ENCODE results near the gene FOSL1. TPM values are rescaled to one million over a fixed set of nuclear protein-coding genes. Genes with fewer than 3 reads are reported as not detected.

FOSL1 gene
- total RNA-seq, 1 experiment from 2014 or later = 33.7 TPM

GRCh38 chr11:65857500-65857852 is 42.7 kb downstream of the FOSL1 start:
- no CpG with 5 or more reads among the region's 49 CpGs for WGBS (ENCODE audit: extremely low coverage, insufficient read length, low lambda C conversion rate)
- Mint-ChIP-seq H3K4me3 (peak overlapping the region; percentile 86 to 89), H3K36me3 (ENCODE audit: insufficient read depth in 1 of 3, low read depth in 3 of 3) (peaks cover 44 to 49% (median 46%) of the 10 kb centered on the region in 3 experiments), H3K27me3 (ENCODE audit: low read depth) (no peaks in the 10 kb centered on the region), H3K27ac (no peak overlapping the region), H3K4me1 (peaks cover 29% of the 10 kb centered on the region in 2 experiments), H3K9me3 (peaks cover 0 to 3% of the 10 kb centered on the region in 2 experiments; a peak in 2 of 5 replicates)
- H3K9me3 ChIP-seq (ENCODE audit: control insufficient read depth, low read depth, low read length) = no peaks in the 10 kb centered on the region
- no peak overlapping the region for H2AK5ac ChIP-seq (ENCODE audit: insufficient read length, low read length)
- no peaks in the 10 kb centered on the region for H3K4me1 ChIP-seq (ENCODE audit: insufficient read depth, low read length)
- no peak overlapping the region for H3K23ac ChIP-seq (ENCODE audit: insufficient read length, low read depth, low read length)
- peak overlapping the region; percentile 81 for H3K9ac ChIP-seq (ENCODE audit: extremely low read depth, insufficient read length, low read length)
- H4K8ac ChIP-seq (replicated peaks; ENCODE audit: insufficient read length, low read depth, low read length) = no peak overlapping the region
- DNase-seq = no peak
- H4K91ac ChIP-seq (ENCODE audit: insufficient read length, low read depth, low read length) = no peak overlapping the region
- H4K5ac ChIP-seq (ENCODE audit: insufficient read length, low read depth, low read length) = no peak overlapping the region
- no peak for TF ChIP-seq CTCF (conservative IDR thresholded peaks at IDR 0.05)
- peak overlapping the region; percentile 73 for H3K18ac ChIP-seq (ENCODE audit: insufficient read length, low read depth, low read length)
- H2BK120ac ChIP-seq (ENCODE audit: low read depth, low read length, poor library complexity, severe bottlenecking) = no peak overlapping the region
- no peak overlapping the region for H3K27ac ChIP-seq (ENCODE audit: insufficient read length, low read depth, low read length)
- peak overlapping the region; percentile 83 for H3K14ac ChIP-seq (ENCODE audit: insufficient read depth, low read length)
- H3K4me2 ChIP-seq (ENCODE audit: insufficient read depth, insufficient read length, low read length) = peak overlapping the region; percentile 77
- H3K27me3 ChIP-seq (ENCODE audit: insufficient read depth, low read length) = no peaks in the 10 kb centered on the region
- no peak overlapping the region for H2BK20ac ChIP-seq (ENCODE audit: low read depth, low read length, poor library complexity, severe bottlenecking)
- peaks cover 14% of the 10 kb centered on the region; the same call in 1 of the 2 replicates for H3K79me2 ChIP-seq (ENCODE audit: insufficient read depth, low read length)
- H2BK15ac ChIP-seq (ENCODE audit: low read depth, low read length) = no peak overlapping the region
- H3K79me1 ChIP-seq (ENCODE audit: insufficient read depth, low read depth, low read length, poor library complexity, severe bottlenecking) = peaks cover 3% of the 10 kb centered on the region
- no peak overlapping the region for H3K56ac ChIP-seq (ENCODE audit: insufficient read length, low read depth, low read length)
- H4K20me1 ChIP-seq (ENCODE audit: control insufficient read depth, insufficient read depth, insufficient read length) = peaks cover 2% of the 10 kb centered on the region
- no peak overlapping the region for H3T11ph ChIP-seq (ENCODE audit: low read length)
- H2AFZ ChIP-seq (ENCODE audit: low read length) = no peak overlapping the region
- H3K4ac ChIP-seq (ENCODE audit: low read depth, low read length) = no peak overlapping the region
- H2BK5ac ChIP-seq (ENCODE audit: insufficient read length, low read length) = no peak overlapping the region
- no peak overlapping the region for H2BK12ac ChIP-seq (ENCODE audit: insufficient read length, low read depth, low read length)
- H3K23me2 ChIP-seq (ENCODE audit: insufficient read length, low read depth, low read length, poor library complexity, severe bottlenecking) = peaks cover 25% of the 10 kb centered on the region

All from H9 (cell line).